ENCODE results near the gene SV2A.

Gene SV2A

DNA sequence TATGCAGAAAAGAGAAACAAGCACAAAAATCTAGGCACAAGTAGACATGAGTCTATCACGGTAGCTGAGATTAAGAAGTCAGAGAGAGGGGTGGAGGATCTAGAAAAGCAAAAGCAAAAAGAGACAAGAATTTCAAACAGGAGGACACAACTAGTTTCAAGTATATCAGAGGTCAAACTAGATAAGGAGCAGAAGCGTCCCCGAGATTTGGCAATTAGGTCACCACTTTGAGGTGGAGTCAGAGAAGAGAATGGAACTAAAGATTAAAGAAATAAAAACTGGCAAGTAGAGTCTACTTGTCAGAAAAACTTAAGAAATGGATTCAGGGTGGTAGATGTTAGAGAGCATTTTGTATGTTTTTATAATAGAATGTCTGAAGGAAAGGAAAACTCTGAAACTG, 7.7 kb upstream of the SV2A start:
- peak; percentile 52 to 64 for DNase-seq
- TF ChIP-seq POLR2A (IDR thresholded peaks at IDR 0.05; ENCODE audit: low read length): no peak
- TF ChIP-seq GATA1 (IDR thresholded peaks at IDR 0.05; ENCODE audit: low read depth, low read length): no peak

DNA sequence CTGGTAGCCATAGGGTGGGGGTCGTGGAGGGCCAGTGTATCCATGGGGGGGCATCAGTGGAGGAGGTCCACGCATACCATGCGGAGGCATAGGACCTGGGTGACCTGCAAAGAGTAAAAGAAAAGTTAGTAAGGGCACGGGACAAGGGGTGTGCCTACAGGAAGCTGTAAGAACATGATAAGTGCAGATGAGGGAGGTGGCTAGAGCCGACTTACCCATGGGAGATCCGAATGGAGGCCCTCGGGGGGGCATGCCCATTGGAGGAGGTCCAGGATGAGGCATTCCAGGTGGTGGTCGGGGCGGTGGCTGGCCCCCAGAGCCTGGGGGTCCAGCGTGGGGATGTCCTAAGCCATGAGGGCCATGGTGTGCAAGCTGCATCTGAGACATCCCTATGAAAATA, 6.0 kb upstream of the SV2A start:
- DNase-seq: peak; percentile 69 to 73
- TF ChIP-seq GATA1 (IDR thresholded peaks at IDR 0.05; ENCODE audit: low read depth, low read length): no peak
- no peak for TF ChIP-seq POLR2A (IDR thresholded peaks at IDR 0.05; ENCODE audit: low read length)

DNA sequence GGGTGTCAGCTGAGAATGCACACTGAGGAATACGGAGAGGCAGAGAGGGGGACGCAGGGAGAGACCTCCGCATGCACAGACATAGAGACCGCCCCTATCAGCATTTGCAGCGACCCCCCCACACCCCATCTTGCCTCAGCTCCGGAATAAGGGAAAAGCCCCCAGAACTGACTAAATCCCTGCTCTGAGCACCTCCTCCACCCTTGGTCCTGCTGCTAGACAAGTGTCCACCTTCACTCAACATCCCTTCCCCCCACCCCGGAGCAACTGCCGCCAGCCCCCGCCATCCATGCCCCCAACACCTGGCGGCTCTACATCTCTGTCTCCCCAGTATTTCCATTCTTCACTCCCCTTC, 769 bp downstream of the SV2A start:
- TF ChIP-seq POLR2A (IDR thresholded peaks at IDR 0.05; ENCODE audit: low read length) (no peak), GATA1 (IDR thresholded peaks at IDR 0.05; ENCODE audit: low read depth, low read length) (no peak)
- no peak for DNase-seq

DNA sequence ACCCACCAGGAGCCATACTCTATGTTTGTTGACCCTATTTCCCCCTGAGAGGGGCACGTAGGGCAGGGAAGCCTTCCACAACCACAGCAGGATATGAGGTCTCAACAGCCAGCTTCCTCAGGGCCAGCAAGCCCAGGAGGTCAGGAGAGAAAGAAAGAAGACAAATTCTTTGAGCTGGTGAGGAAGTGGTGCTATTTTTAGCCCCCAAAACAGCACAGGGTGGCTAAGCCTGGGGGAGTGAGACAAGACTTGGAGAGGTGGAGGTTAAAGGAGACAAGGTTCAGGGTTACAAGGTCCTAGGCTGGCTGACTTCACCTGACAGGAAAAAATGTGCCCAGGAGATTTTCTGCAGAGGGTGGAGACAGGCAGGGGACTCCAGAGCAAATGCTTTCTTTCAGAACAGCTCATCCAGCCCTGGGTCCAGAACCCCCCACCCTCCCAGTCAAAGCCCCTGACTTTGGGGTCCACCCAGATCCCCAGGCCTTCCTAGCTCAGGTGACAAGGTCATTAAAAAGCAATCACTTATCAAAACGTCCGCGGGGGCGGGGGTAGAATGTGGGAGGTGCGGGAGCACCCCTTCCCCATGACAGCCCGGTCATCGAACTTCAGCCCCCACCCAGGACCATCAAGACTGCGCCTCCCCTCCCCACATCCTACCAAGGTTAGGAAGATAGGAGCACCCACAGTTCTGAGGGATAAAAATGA, 1.3 kb downstream of the SV2A start:
- no peak for DNase-seq
- TF ChIP-seq GATA1 (IDR thresholded peaks at IDR 0.05; ENCODE audit: low read depth, low read length): no peak
- no peak for TF ChIP-seq POLR2A (IDR thresholded peaks at IDR 0.05; ENCODE audit: low read length)

DNA sequence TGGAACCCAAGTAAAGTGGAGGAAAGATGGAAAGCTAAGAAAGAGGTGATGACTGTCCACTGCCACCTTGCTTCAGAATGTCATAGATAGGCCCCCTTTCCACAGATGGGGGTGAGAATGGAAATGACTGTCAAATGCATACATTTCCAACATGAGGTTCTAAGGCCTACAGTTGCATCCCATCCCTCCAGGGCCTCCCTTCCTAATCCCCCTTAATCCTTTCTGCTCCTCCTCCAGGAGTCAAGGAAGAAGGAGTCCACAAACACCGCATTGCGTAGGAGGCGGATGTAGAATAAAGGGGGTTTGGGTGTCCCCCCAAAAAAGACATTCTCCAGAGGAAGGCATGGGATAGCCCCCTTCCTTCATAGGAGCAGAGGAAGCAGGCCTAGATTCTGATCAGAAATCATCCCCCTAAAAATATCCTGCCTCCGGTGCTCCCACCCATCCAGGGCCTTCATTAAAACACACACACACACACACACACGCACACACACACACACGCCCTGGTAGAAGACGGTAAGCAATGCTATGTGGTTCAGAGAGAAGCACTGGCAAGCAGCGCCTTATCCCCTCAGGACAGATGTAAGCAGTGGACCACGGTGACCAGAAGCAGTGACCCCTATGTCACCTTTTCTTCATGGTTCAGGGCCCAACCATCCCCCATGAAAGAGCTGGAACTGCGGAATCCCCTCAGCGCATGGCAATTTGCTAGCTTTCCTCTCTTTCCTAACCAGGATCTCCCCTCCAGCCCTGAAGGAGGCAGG, 2.0 kb downstream of the SV2A start:
- no peak for DNase-seq
- no peak for TF ChIP-seq POLR2A (IDR thresholded peaks at IDR 0.05; ENCODE audit: low read length)
- TF ChIP-seq GATA1 (IDR thresholded peaks at IDR 0.05; ENCODE audit: low read depth, low read length): no peak

DNA sequence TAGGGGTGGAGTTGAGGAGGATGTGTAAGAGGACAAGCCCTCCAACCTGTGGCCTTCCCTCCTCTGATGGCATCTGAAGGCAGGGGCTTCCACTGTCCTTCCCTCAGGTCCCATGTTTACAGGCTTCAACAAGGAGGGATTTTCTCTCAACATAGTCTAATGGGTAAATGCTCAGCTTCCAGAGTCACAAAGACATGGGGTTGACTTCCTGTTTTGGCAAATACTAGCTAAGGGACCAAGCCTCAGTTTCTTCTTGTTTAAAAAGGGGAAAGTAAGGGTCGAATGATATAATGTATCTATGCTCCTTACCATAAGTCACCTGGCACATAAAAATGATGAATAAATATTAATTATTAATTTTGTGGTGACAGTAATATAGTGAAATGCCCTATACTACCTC, 3.1 kb downstream of the SV2A start:
- TF ChIP-seq POLR2A (IDR thresholded peaks at IDR 0.05; ENCODE audit: low read length): no peak
- TF ChIP-seq GATA1 (IDR thresholded peaks at IDR 0.05; ENCODE audit: low read depth, low read length): no peak
- DNase-seq: no peak

DNA sequence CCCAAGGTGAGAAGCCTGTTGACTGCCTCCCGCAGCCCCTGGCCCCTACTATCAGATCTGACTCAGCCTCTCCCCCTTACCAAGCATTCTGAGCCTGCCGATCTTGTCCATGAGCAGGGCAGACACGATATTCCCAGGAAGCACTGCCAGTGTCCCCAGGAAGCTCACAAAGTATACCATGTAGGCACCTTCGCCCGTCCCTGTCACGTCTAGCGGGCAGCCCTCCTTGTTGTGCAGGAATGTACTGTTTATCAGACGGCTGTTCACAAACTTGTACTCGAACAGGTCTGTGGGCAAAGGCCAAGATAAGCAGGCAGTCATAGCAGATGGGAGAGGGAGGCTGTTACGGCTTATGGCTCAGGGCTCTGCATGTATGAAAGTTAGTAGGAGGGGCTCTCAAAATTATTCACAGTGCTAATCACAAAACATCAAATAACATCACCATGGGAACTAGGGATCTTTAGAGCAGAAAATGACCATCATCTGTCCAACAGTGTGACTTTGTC, 11.0 kb downstream of the SV2A start:
- TF ChIP-seq GATA1 (IDR thresholded peaks at IDR 0.05; ENCODE audit: low read depth, low read length) (no peak), POLR2A (IDR thresholded peaks at IDR 0.05; ENCODE audit: low read length) (no peak)
- DNase-seq: peak; percentile 60 to 79

DNA sequence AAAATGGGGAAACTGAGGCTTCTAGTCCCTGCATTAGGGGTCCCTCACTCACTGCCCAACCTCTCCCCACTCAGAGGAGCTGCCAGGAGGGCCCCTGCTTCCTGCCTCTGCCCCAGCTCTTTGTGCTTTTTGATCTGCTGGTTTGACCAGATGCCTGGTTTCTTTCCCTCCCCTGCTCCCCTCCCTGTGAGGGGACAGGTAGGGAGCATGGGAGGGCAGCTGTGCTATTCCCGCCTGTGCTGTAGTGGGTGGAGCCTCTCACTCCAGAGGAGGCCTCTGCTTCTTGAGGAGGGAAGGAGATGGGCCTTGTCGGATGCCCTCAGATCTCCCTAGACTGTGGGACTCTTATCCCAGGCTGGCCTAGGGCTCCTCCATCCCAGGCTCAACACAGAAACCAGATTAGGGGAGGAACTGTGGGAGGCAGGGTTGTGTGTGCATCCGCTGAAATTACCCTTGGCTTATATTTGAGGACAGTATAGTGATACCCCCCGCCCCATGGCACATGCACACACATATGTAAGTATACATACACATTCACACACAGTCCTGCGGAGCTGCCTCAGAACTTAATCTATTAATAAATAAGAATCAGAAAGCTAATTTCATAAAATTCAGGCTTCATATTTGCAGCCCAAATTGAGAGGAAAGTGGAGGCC, 13.7 kb downstream of the SV2A start:
- no peak for TF ChIP-seq GATA1 (IDR thresholded peaks at IDR 0.05; ENCODE audit: low read depth, low read length)
- TF ChIP-seq POLR2A (IDR thresholded peaks at IDR 0.05; ENCODE audit: low read length): no peak
- no peak for DNase-seq

DNA sequence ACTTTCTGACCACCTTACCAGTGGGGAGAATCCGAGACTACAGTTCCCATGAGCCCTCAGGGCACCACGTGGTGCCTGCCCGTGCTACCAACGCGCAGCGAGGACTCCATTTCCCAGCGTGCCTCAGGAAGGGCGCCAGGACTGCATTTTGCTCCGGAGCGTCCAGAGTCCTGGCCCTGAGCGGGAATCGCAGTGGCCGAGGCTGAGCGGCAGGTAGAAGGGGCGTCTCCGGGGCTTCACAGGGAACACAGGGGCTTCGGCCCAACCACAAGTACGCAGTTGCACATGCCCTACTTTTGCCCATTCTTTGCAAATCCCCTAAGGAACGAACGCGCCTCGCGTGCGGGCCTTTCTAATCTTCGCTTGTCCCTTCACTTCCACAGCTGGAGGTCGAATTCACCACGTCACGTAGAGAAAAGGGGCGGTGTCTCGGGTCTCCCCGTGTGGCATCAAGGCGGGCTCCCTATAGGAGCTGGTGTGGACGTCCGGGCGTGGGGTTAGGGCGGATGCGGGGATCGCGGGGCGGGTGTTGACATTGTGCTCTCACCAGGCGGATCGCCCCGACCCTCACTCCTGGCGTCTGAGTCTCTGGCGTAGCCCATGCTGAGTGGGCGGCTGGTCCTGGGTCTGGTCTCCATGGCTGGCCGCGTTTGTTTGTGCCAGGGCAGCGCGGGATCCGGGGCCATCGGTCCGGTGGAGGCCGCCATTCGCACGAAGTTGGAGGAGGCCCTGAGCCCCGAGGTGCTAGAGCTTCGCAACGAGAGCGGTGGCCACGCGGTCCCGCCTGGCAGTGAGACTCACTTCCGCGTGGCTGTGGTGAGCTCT, 18.0 kb downstream of the SV2A start, which contains the start of gene BOLA1:
BOLA1 (plus strand) TSS at position 109 of the 825 bp plus-strand sequence; CDS start at position 601, 492 bp downstream.
- DNase-seq: peak; percentile 91
- peak; percentile 91 for TF ChIP-seq POLR2A (IDR thresholded peaks at IDR 0.05; ENCODE audit: low read length)
- TF ChIP-seq GATA1 (IDR thresholded peaks at IDR 0.05; ENCODE audit: low read depth, low read length): no peak

DNA sequence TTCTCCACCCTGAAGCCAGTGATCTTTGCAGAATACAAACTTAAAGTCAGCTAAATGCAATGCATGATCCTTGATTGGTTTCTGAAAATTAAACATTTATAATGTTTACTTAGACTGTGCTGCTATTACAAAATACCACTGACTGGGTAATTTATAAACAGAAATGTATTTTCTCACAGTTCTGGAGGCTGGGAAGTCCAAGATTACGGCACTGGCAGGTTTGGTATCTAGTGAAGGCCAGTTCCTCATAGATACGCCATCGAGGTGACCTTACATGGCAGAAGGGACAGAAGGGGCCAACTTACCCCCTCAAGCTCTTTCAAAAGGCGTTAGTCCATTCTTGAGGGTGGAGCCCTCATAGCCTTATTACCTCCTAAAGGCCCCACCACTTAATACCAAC, 21.1 kb downstream of the SV2A start:
- DNase-seq: no peak
- no peak for TF ChIP-seq GATA1 (IDR thresholded peaks at IDR 0.05; ENCODE audit: low read depth, low read length)
- TF ChIP-seq POLR2A (IDR thresholded peaks at IDR 0.05; ENCODE audit: low read length): no peak

DNA sequence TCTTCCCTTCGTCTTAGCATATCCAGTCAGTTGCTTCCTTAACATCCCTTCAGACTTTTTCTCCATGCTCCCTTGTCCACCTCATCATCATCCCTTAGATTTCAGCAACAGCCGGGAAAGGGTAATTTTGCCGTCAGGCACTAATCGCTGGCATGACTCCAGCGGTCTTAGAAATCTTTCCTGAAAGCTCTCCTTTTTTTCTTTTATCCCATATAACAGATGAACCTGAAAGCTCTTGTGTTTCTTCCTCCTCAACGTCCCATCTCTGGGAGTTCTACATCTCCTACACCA, 28.7 kb downstream of the SV2A start:
- no peak for DNase-seq
- no peak for TF ChIP-seq GATA1 (IDR thresholded peaks at IDR 0.05; ENCODE audit: low read depth, low read length)
- no peak for TF ChIP-seq POLR2A (IDR thresholded peaks at IDR 0.05; ENCODE audit: low read length)

DNA sequence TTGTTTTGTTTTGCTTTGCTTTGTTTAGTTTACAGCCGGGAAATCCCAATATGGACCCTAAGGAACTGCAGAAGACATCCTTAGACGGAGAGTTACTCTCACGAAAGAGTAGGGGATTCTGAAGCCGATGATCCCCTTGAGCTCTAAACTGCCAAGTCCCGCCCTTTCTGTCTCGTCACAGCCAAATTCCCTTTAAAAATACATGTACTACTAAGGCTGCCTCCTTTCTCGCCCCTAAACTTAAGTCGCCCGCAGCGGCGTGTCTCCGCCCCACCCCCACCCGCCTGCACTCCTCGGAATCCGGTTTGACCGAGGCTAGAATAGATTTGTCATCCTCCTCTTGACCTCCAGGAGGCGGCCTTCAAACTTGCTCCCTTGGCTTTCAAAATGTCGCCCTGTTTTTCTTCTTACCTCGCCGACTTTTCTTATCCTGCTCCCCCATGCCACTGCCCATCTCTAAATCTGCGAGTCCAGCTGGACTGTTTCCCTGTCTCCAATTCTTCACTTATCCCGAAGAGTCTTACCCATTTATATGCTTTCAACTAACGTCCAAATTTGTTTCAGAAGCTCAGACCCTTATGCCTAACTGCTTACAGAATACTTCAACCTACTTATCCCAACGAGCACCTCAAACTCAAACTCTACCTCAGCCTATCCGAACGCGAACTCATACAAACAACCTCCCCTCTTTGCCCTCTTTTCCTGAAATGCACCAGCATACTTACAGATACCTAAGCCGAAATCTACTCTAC, 29.2 kb downstream of the SV2A start:
- peak; percentile 96 for DNase-seq
- TF ChIP-seq POLR2A (IDR thresholded peaks at IDR 0.05; ENCODE audit: low read length): no peak
- TF ChIP-seq GATA1 (IDR thresholded peaks at IDR 0.05; ENCODE audit: low read depth, low read length): no peak

Data from erythroblast (primary cell).